Measurements from ENCODE around the gene GPR107. TPM values are rescaled to one million over a fixed set of nuclear protein-coding genes. Genes with fewer than 3 reads are reported as not detected.
A peak's percentile ranks its signal among the peaks of the same experiment; 100 is the strongest.

GPR107 gene
- total and polyA plus RNA-seq, 2 of the 8 experiments (the other 6 are each of a cell fraction or from before 2014, with no cell fraction given), result 19.3 to 30.7 TPM

GRCh38 chr9:130118841-130119518 lies 65.3 kb downstream of the GPR107 start:
- ChIA-PET POLR2A (ENCODE audit: partially characterized antibody) (no interaction called here), CTCF (ENCODE audit: partially characterized antibody) (interaction anchor here (0.7 to 3.8 kb wide), 9 partner anchors 10 to 1855 kb away, joined by 3 to 35 read pairs (median 3); no protein-coding TSS in a partner anchor)
- no peak overlapping the region for H2AK5ac ChIP-seq (ENCODE audit: low read depth, low read length)
- no peaks in the 10 kb centered on the region for H3K27me3 ChIP-seq (replicated peaks in 1 of 4; ENCODE audit: control insufficient read depth in 3 of 4, extremely low read depth in 1 of 4, insufficient read depth in 3 of 4, low read length in 3 of 4)
- peaks cover 5 to 15% (median 10%) of the 10 kb centered on the region in 4 experiments for H3K4me1 ChIP-seq (replicated peaks in 1 of 4; ENCODE audit: control insufficient read depth in 3 of 4, insufficient read depth in 4 of 4, low read length in 3 of 4)
- H2BK120ac ChIP-seq (replicated peaks; ENCODE audit: low read depth, low read length), result no peak overlapping the region
- H3K9me3 ChIP-seq (ENCODE audit: insufficient read depth in 2 of 2, low read depth in 1 of 2, low read length in 1 of 2), result no peaks in the 10 kb centered on the region
- no peak for DNase-seq (ENCODE audit: low read depth in 1 of 2, low spot score in 2 of 2)
- no peak overlapping the region for H3K27ac ChIP-seq (ENCODE audit: low read depth, low read length)
- H3K56ac ChIP-seq (replicated peaks; ENCODE audit: insufficient read length, low read depth, low read length), result no peak overlapping the region
- no peak overlapping the region for H3K23ac ChIP-seq (ENCODE audit: insufficient read length)
- H2BK20ac ChIP-seq (ENCODE audit: low read length), result no peak overlapping the region
- no peak overlapping the region for H2BK12ac ChIP-seq (ENCODE audit: low read depth, low read length)
- no peak overlapping the region for H3K18ac ChIP-seq (ENCODE audit: extremely low read depth, low read length)
- no peak overlapping the region for H2BK15ac ChIP-seq (ENCODE audit: low read length)
- TF ChIP-seq EZH2 (IDR thresholded peaks at IDR 0.05; ENCODE audit: low read depth, low read length, severe bottlenecking), result no peak
- no peak for TF ChIP-seq ATF3 (IDR thresholded peaks at IDR 0.05; ENCODE audit: insufficient read depth, low read depth, low read length)
- TF ChIP-seq CTBP2 (IDR thresholded peaks at IDR 0.05; ENCODE audit: borderline replicate concordance, insufficient read depth, insufficient read length, low read length), result no peak
- peak overlapping the region; percentile 53; the same call in 1 of the 2 replicates for H4K8ac ChIP-seq (ENCODE audit: extremely low read depth, insufficient read depth, low read length)
- H3K23me2 ChIP-seq (ENCODE audit: low read depth, low read length), result no peaks in the 10 kb centered on the region
- no peak overlapping the region for H4K5ac ChIP-seq (ENCODE audit: insufficient read length, low read depth, low read length)
- H3K79me2 ChIP-seq (ENCODE audit: control insufficient read depth in 1 of 2, insufficient read depth in 2 of 2, low read length in 2 of 2), result no peaks in the 10 kb centered on the region
- peaks cover 0 to 4% of the 10 kb centered on the region in 2 experiments for H4K20me1 ChIP-seq (replicated peaks in 1 of 2; ENCODE audit: control insufficient read depth in 1 of 2, insufficient read depth in 2 of 2, low read length in 2 of 2)
- no peaks in the 10 kb centered on the region for H3K79me1 ChIP-seq (ENCODE audit: low read depth, low read length)
- H4K91ac ChIP-seq (replicated peaks; ENCODE audit: insufficient read length, low read length), result no peak overlapping the region
- no peak overlapping the region for H3K14ac ChIP-seq (ENCODE audit: insufficient read length)
- H3K36me3 ChIP-seq (ENCODE audit: control insufficient read depth in 2 of 4, insufficient read depth in 4 of 4, low read length in 3 of 4), result no peaks in the 10 kb centered on the region
- no peak overlapping the region for H3K4me3 ChIP-seq (ENCODE audit: extremely low read depth in 1 of 4, insufficient read depth in 2 of 4, low read depth in 3 of 4, low read length in 4 of 4)
- 85% methylated on average over 17 of the region's 17 CpGs; no CpG with 5 or more reads in 1 of the 2 experiments for WGBS, 2 experiments (ENCODE audit: extremely low coverage in 1 of 2, insufficient coverage in 1 of 2, insufficient read length in 1 of 2, insufficient replicate concordance in 2 of 2, low coverage in 1 of 2, low lambda C conversion rate in 2 of 2, missing lambda C conversion rate in 1 of 2)
- peak overlapping the region; percentile 48 for H3K4ac ChIP-seq (replicated peaks; ENCODE audit: insufficient read length, low read depth, low read length)
- H2AFZ ChIP-seq (ENCODE audit: low read length), result no peak overlapping the region
- no peak overlapping the region for H2BK5ac ChIP-seq (ENCODE audit: low read depth, low read length)
- no peak for FAIRE-seq
- H3K4me2 ChIP-seq (ENCODE audit: insufficient read depth in 1 of 2, low read depth in 2 of 2, low read length in 2 of 2), result no peak overlapping the region
- no peak overlapping the region for H3K9ac ChIP-seq (replicated peaks in 1 of 4; ENCODE audit: extremely low read depth in 1 of 4, low read depth in 3 of 4, low read length in 3 of 4)
